SK-N-DZ (cell line): ENCODE results near the gene RHCE.
"Not testable (repeated sequence)": the region's sequence is repeated elsewhere in the genome, so short reads cannot be mapped to it uniquely, and the experiment has no call there.

ENCODE experiments used
- DNase-seq: peaks from one replicate; pipeline ENCODE4 v3.0.0-alpha.2; 2015; ENCODE audit warnings: low spot score

RHCE gene

DNA sequence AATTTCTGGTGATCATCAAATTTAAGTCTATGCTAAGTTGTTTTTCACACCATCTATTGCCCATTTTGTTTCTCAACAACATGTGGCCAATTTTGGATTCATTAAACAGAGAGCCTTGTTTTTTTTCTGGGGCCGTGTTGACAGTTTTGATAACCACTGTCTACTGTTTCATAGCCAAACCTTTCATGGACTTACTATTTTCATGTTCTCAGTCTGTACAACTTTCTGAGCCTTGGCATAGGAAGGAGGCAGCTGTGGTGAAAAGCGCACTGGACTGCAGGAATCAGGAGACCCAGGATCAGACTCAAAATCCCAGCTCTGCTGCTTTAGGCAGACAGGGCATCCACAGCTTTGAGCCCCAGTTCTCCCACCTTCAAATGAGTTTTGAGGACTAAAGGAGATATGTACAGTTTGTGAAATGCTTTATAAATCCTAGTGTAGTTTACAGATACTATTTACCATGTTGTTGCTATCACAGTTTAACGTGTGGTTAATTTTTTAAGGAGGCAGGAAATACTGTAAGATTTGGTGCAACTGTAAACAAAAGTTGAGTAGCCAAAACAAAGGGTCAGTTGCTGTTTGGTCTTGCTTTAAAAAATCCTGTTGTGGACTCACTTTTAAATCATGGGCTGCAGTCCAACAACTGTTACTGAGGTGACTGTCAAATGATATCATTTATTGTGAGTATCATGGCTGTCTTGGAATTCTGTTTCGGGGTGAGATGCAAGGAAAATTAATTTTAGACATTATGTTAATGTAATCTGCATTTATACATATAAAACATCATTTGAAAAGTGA, 13.0 kb upstream of the RHCE start:
- DNase-seq, result no peak

- DNase-seq, result no peak
Measured at GRCh38 chr1:25432749-25433388, 12.2 kb upstream of the RHCE start.

- no peak for DNase-seq
Measured at GRCh38 chr1:25431955-25432719, 11.5 kb upstream of the RHCE start.

DNA sequence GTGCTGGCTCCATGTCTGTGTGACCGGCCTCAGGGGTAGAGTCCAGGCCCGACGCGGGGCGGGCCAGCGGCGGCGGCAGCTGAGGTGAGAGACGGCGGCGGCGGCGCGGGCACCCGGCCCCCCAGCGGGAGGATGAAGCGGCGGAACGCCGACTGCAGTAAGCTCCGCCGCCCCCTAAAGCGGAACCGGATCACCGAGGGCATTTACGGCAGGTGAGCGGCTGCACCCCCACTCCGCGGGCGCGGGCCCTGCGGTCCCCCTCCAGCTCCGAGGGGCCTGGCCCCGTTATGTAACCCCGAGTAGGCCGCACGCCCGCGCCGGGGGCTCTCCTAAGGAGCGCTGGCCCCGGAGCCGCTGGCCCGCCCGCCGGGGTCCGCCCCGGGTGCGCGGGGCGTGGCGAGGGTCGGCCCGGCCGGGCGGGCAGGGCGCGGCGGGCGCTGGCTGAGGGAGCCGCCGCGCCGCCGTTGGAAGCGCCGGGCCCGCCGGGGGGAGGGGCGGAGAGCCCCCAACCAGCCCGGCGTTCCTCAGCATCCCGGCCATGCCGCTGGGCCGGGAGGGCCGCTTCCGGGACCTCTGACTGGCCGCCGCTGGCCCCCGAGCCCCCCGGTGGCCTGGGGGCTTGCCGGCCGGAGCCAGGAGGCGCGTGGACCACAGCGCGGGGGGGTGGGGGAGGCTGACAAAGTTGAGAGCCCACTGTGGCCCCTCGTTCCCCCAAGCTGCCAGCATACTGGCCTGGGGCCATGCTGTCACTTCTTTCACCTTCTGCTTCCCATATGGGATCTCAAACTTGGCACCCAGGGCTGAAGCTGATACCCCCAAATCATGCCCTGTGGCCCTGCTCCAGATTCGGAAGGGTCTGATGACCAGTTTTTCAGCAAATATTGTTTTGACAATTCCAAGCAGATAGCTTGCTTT, 10.6 kb upstream of the RHCE start:
- DNase-seq, result no peak

GRCh38 chr1:25430073-25430966, 9.7 kb upstream of the RHCE start, which contains the start of gene MACO1:
Gene MACO1 (plus strand): TSS chr1:25430897. CDS start chr1:25431099, 202 bp downstream.
- peak; percentile 92 for DNase-seq

GRCh38 chr1:25428475-25429166, 8.0 kb upstream of the RHCE start:
- DNase-seq, result no peak

DNA sequence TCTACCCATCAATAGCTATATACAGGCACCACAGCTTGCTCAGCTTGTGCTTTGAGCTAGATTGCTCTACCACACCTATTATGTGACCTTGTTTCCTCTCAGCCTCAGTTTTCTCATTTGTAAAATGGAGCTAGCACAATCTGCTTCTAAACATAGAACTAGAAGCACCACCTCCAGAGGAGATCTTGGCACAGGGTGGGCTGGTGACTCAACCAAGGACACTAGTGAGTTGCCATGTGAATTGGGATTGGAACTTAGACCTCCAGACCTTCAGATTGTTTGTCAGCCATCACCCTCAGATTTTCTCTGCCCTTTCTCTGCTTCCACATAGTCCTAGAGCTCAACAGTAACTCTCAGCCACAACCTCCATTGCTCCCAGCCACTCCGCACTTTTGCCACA, 7.1 kb upstream of the RHCE start:
- DNase-seq, result no peak

GRCh38 chr1:25425098-25426085, 4.8 kb upstream of the RHCE start:
- no peak for DNase-seq

GRCh38 chr1:25423206-25423605, 2.6 kb upstream of the RHCE start:
- DNase-seq, result not testable (repeated sequence)

DNA sequence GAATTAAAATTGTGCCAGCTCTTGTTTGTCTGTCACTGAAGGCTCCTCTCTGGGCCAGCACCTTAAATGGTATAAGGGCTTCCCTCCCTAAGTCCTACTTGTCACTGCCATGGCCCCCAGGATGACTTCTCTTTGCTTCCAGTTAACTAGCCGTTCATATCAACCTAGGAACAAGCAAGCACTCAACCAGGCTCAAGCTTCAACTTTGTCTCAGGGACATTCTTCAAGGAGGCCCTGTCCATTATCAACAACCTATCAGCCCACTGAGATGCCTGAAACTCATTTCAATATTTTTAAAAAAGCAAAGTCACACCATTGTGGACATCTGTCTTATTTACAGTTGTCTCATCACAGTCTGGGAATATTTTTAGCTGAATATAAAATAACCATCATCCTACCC, 1.3 kb downstream of the RHCE start:
- not testable (repeated sequence) for DNase-seq

DNA sequence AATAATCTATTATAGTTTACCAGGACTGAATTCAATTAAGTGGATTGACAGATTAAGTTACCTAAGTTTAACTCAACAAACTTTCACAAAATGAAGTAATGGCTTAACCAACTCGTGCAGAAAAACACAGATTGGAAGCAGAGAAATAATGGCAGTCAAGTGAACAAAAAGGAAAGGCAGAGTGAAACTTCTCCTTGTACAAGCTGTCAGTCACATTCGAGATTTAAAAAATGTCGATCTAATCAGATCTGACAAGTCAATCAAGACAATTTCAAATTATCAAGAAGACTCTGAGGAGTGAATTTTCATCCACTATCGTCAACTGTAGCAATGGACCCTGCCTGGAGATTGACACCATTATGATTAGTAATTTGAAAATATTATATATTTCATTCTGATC, 3.3 kb downstream of the RHCE start:
- DNase-seq, result not testable (repeated sequence)

GRCh38 chr1:25414578-25414977, 6.0 kb downstream of the RHCE start:
- DNase-seq, result not testable (repeated sequence)

DNA sequence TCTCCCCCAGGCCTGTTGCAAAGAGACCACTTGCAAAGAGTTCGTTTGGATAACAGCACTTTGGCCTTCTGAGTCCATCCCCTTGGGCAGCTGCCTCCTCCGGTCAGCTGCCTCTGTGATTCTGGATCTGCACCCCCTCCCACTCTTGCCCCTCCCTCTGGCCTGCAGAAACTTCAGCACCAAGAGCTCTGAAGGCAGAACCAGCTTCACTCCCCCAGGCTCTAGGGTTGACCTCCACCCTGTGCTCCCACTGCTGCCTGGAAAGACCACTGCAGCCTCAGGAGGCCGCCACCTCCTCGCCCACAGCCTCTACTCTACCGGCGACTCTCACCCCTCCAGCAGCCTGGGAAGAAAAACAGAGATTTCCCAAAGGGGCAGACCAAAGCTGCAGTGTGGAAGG, 6.5 kb downstream of the RHCE start:
- DNase-seq, result not testable (repeated sequence)

DNA sequence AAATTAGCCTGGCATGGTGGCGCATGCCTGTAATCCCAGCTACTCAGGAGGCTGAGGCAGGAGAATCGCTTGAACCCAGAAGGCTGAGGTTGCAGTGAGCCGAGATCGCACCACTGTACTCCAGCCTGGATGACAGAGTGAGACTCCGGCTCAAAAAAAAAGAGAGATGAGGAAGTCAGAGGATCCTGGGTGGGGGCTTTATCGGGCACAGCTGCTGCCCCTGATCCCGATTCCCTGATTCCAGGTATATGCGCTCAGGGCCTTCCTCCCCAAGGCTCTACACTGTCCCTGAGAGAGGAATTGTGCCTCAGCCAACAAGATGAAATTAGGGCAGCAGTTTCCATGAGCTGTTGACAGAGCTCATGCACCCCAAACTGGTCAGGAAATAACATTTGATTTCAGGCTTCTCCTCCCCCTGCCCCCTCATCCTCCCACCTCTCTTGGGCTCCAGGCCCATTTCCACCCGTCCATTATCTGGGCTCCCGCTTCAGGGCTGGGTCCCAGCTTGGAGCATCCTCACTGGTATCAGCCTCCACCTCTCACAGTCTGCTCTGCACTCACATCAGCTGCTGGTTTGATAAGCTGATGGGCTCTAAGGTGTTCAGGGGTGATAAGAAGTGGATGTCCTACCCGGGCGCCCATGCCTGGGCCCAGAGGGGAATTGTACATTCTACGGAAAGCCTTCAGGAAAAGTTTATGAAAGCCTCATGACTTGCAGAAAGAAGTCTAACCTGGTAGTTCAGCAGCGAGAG, 7.6 kb downstream of the RHCE start:
- not testable (repeated sequence) for DNase-seq

DNA sequence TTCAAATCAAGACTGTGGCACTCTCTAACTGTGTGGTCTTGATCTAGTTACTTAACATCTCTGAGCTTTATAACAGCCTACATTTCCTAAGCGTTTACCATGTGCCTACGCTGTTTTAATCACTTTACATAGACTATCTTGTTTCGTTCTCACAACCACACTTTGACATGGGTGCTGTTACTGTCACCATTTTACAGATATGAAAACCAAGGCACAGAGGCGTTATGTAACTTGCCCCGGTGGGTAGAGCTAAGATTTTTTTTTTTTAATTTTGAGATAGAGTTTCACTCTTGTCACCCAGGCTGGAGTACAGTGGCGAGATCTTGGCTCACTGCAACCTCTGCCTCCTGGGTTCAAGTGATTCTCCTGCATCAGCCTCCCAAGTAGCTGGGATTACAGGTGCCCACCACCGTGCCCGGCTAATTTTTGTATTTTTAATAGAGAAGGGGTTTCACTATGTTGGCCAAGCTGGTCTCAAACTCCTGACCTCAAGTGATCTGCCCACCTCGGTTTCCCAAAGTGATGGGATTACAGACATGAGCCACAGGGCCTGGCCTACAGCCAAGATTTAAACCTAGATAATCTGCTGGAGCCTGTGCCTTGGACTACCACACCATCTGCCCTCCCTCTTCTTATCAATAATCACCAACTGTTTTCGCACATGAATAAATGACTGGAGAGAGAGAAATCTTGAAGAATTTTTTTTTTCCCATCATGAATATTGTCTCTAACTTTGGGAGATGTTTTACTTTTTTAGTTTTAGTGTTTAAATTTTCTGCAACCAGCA, 10.8 kb downstream of the RHCE start:
- not testable (repeated sequence) for DNase-seq

DNA sequence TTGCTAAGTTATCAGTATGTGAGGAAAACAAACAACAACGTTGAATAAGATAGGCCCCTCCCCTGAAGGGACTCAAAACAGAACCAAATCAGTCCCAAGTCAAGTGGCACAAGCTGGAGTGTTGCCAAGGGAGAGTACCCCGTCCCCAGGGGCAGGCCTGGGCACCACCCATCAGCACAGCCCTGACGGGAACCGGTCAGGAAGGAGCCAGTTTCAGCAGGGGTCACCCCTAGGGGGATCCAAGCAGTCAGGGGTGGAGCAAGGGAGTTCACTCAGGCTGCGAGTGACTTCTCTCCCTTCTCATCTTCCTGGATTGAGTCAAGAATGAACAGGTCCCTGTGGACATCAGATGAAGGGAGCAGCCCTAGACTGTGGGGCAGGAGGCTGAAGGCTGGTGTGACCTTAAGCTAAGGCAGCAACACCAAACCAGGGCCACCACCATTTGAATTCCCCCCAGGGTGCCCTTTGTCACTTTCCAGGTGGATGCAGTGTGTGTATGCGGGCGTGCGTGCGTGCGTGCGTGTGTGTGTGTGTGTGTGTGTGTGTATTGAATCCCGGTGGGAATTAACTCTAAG, 14.8 kb downstream of the RHCE start:
- DNase-seq, result not testable (repeated sequence)
